ENCODE measurements around the gene SLC10A7.

Gene SLC10A7

DNA sequence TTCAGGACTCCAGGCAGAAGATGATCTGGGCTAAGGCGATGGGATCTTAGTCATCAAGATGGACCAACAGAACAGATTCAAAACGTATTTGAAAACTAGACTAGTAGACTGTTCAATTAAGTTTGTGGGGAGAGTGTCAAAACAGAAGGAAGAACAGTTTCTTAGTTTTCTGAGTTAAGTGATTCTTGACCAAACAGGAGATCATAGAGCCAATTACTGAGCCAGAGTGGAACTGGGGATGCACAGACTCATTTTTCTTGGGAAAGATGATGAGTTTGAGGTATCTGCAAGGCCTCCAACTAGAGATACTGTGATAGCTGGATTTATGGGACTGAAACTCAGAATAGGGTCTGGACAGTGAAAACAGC lies 187.9 kb downstream of the SLC10A7 start:
- Histone ChIP-seq H3K9me3 (no peaks in the 10 kb centered on the region), H3K4me3 (no peak overlapping the region), H3K36me3 (no peaks in the 10 kb centered on the region), H3K27ac (no peak overlapping the region), H3K4me1 (peaks cover 0 to 14% (median 12%) of the 10 kb centered on the region in 4 donors), H3K27me3 (no peaks in the 10 kb centered on the region)
- intact Hi-C loops (cut with DNase I; ENCODE audit: low total_unique reads) = no loop called here
- no peak for DNase-seq
- TF ChIP-seq, protein P1, sequence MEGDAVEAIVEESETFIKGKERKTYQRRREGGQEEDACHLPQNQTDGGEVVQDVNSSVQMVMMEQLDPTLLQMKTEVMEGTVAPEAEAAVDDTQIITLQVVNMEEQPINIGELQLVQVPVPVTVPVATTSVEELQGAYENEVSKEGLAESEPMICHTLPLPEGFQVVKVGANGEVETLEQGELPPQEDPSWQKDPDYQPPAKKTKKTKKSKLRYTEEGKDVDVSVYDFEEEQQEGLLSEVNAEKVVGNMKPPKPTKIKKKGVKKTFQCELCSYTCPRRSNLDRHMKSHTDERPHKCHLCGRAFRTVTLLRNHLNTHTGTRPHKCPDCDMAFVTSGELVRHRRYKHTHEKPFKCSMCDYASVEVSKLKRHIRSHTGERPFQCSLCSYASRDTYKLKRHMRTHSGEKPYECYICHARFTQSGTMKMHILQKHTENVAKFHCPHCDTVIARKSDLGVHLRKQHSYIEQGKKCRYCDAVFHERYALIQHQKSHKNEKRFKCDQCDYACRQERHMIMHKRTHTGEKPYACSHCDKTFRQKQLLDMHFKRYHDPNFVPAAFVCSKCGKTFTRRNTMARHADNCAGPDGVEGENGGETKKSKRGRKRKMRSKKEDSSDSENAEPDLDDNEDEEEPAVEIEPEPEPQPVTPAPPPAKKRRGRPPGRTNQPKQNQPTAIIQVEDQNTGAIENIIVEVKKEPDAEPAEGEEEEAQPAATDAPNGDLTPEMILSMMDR (IDR thresholded peaks at IDR 0.05) = no peak

DNA sequence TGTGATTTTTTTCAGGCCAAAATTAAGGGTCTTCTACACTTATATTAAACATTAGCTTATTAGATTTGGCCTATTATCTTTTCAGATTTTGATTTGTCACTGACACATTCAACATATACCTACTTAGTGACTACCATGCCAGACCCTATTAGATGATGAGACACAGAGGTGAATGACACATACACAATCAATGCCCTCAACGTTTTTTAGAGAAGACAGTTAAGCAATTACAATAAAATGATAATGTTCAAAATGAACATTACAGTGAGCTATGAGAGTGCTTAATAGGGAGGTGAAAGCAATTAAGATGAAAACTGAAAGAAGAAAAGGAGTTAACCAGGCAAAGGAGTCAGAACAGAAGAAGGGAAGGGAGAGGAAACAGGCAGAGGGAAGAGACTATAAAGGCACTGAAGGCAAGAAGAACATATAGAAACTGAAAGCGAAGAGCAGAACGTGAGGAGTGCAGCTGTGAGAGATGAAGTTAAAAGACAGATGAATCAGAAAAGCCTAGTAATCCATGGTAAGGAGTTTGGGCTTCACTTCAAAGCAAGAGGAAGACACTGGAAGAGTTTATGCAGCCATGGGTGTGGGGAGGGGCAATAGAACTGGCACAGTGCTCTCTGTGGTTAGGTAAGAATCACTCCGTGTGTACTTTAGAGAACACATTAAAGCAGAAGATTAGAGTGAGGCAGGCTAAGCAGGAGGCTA lies 188.4 kb downstream of the SLC10A7 start:
- intact Hi-C loops (cut with DNase I; ENCODE audit: low total_unique reads) = no loop called here
- Histone ChIP-seq H3K36me3 (no peaks in the 10 kb centered on the region), H3K4me1 (peaks cover 0 to 14% (median 12%) of the 10 kb centered on the region in 4 donors), H3K27ac (no peak overlapping the region), H3K27me3 (no peaks in the 10 kb centered on the region), H3K9me3 (no peaks in the 10 kb centered on the region), H3K4me3 (no peak overlapping the region)
- TF ChIP-seq, protein P1 (IDR thresholded peaks at IDR 0.05) = no peak
- no peak for DNase-seq

DNA sequence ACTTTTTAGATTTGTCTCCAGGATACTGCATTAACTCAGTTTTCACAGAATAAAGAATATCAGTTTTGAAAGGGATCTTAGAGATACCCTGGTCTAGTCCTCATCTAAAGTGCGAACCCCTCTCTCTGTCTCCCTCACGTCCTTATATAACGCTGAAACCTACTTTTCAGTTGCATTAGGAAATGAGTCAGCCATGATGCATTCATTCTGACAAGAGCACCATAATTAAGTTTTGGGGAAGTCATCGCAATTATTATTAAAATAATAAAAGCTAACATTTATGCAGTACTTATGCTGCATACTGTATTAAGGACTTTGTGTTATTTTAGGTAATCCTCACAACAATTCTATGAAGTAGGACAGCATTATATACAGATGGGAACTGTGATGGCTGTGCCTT lies 191.3 kb downstream of the SLC10A7 start:
- intact Hi-C loops (cut with DNase I; ENCODE audit: low total_unique reads) = no loop called here
- DNase-seq = no peak
- H3K4me3 ChIP-seq = no peak overlapping the region

DNA sequence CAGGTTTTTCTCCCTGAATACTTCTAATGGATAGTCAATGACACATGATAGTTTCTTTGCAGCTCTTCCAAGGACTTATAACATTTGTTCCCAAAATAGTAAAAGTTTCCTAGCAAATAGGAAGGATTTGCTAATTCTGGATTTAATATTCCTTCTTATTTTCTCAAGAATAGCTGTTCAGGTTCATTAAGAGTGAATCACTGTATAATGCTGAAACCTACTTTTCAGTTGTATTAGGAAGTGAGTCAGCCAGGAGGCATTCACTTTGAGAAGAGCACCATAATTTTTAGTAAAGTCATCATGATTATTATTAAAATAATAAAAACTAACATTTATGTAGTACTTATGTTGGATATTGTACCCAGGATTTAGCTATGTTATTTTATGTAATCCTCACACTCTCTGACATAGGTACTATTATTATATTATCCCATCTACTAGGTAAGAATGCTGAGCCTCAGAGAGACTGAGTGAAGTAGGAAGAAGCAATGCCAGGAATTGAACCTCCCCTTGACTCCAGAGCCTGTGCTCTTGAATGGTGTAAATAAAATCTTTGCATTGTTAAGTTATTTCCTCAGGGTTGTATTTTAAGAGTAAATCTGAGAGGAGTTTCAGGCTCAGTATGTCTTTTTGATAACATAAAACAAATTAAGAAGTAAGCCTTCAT lies 192.6 kb downstream of the SLC10A7 start:
- TF ChIP-seq, protein P1 (IDR thresholded peaks at IDR 0.05) = no peak
- Histone ChIP-seq H3K4me1 (no peaks in the 10 kb centered on the region), H3K27ac (no peak overlapping the region), H3K9me3 (no peaks in the 10 kb centered on the region), H3K4me3 (no peak overlapping the region), H3K36me3 (peaks cover 0 to 6% (median 0%) of the 10 kb centered on the region in 3 donors), H3K27me3 (no peaks in the 10 kb centered on the region)
- DNase-seq = no peak
- intact Hi-C loops (cut with DNase I; ENCODE audit: low total_unique reads) = no loop called here

More for the DNA sequence above, 191.3 kb downstream of the SLC10A7 start:
- TF ChIP-seq, protein P1 (IDR thresholded peaks at IDR 0.05) = no peak
- H3K27ac ChIP-seq = no peak overlapping the region
- H3K9me3 ChIP-seq = no peaks in the 10 kb centered on the region
- no peaks in the 10 kb centered on the region for H3K36me3 ChIP-seq
- no peaks in the 10 kb centered on the region for H3K4me1 ChIP-seq
- H3K27me3 ChIP-seq = no peaks in the 10 kb centered on the region

DNA sequence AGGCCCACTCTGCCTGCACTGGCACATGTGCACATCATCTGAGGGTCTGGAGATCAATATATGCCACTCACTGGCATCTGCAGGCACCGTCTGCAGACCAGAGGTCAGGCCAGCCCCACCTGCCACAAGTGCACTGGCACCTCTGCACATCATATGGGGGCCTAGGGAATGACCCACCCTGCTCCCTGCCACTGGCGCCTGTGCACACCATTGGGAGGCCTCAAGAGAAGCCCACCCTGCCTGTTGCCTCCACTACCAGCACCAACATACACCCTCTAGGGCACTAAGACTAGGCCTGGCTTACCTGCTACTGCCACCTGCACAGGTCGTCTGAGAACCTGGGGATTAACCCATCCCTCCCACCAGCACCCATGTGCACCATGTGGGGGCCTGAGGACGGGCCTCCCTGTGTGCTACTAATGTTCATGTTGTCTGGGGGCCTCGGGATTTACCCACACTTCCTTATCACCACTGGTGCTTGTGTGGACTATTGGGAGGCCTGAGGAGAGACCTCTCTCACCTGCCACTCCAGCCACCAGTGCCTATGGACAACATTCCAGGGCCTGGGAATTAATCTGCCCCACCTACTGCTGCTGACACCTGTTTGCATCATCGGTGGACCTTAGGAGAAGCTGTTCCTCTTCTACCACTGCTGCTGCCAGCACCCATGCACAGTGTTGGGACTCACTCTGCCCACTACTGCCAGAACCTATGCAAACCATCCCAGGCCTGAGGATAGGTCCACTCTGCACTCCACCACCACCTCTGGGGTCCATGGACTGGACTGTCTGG lies 193.7 kb downstream of the SLC10A7 start:
- TF ChIP-seq, protein P1 (IDR thresholded peaks at IDR 0.05) = no peak
- DNase-seq = no peak
- Histone ChIP-seq H3K9me3 (no peaks in the 10 kb centered on the region), H3K4me1 (no peaks in the 10 kb centered on the region), H3K27me3 (no peaks in the 10 kb centered on the region), H3K4me3 (no peak overlapping the region), H3K27ac (no peak overlapping the region), H3K36me3 (peaks cover 0 to 7% (median 0%) of the 10 kb centered on the region in 3 donors)
- intact Hi-C loops (cut with DNase I; ENCODE audit: low total_unique reads) = no loop called here
